Measurements from ENCODE around the gene HIP1.

The HIP1 gene

GRCh38 chr7:75655536-75655935, 83.2 kb downstream of the HIP1 start:
- TF ChIP-seq, protein P1, sequence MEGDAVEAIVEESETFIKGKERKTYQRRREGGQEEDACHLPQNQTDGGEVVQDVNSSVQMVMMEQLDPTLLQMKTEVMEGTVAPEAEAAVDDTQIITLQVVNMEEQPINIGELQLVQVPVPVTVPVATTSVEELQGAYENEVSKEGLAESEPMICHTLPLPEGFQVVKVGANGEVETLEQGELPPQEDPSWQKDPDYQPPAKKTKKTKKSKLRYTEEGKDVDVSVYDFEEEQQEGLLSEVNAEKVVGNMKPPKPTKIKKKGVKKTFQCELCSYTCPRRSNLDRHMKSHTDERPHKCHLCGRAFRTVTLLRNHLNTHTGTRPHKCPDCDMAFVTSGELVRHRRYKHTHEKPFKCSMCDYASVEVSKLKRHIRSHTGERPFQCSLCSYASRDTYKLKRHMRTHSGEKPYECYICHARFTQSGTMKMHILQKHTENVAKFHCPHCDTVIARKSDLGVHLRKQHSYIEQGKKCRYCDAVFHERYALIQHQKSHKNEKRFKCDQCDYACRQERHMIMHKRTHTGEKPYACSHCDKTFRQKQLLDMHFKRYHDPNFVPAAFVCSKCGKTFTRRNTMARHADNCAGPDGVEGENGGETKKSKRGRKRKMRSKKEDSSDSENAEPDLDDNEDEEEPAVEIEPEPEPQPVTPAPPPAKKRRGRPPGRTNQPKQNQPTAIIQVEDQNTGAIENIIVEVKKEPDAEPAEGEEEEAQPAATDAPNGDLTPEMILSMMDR (IDR thresholded peaks at IDR 0.05; ENCODE audit: low read depth, low read length): no peak
- no peak overlapping the region for H3K4me3 ChIP-seq (ENCODE audit: low read depth, low read length)

DNA sequence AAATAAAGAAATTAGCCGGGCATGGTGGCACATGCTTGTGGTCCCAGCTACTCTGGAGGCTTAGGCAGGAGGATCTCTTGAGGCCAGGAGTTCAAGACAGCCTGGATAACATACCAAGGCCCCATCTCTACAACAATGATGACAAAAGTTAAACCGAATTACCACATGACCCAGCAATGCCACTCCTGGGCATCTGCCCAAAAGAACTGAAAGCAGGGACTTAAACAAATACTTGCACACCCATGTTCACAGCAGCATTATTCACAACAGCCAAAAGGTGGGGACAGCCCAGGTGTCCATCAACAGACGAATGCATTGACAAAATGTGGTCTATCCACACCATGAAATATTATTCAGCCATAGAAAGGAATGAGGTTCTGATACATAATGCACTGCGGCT, 83.9 kb downstream of the HIP1 start:
- TF ChIP-seq, protein P1 (IDR thresholded peaks at IDR 0.05; ENCODE audit: low read depth, low read length): no peak

DNA sequence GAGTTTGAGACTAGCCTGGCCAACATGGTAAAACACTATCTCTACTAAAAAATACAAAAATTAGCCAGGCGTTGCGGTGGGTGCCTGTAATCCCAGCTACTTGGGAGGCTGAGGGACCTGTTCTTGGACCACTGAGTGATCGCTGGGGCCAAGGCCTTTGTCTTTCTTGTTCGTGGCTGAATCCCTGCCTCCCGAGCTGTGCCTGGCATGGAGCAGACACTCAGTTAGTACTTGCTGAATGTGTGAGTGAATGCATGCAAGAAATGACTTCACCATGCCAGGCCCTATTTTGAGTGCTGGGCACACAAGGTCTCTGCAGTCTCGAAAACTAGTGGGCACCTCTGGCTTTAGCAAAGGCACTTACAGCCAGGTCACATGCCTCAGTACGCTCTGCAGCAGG, 85.1 kb downstream of the HIP1 start:
- TF ChIP-seq, protein P1 (IDR thresholded peaks at IDR 0.05; ENCODE audit: low read depth, low read length): no peak
- H3K4me3 ChIP-seq (ENCODE audit: low read depth, low read length): no peak overlapping the region

More for the DNA sequence above, 83.9 kb downstream of the HIP1 start:
- H3K4me3 ChIP-seq (ENCODE audit: low read depth, low read length): no peak overlapping the region

- TF ChIP-seq, protein P1 (IDR thresholded peaks at IDR 0.05; ENCODE audit: low read depth, low read length): no peak
These were observed 86.0 kb downstream of the HIP1 start for GRCh38 chr7:75652788-75653187.

DNA sequence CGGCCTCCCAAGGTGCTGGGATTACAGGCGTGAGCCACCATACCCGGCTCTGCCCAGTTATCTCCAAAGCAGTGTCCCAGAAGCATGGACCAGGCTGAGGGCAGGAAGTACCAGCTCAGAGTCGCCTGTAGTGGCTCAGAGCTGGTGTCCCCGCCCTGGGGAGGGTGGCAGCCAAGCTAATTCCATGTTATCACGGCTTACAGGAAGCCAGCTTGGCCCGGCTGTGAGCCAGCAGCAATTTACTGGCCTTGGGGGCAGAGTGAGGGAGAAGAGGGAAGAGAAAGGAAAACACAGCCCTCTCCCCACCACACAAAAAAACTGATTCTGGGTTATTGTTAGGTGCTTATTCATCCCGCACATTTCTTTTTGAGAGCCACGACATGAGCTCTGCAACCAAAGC, 88.1 kb downstream of the HIP1 start:
- TF ChIP-seq, protein P1 (IDR thresholded peaks at IDR 0.05; ENCODE audit: low read depth, low read length): no peak
- no peak overlapping the region for H3K4me3 ChIP-seq (ENCODE audit: low read depth, low read length)

More at GRCh38 chr7:75652788-75653187, 86.0 kb downstream of the HIP1 start:
- no peak overlapping the region for H3K4me3 ChIP-seq (ENCODE audit: low read depth, low read length)

- TF ChIP-seq, protein P1 (IDR thresholded peaks at IDR 0.05; ENCODE audit: low read depth, low read length): no peak
- H3K4me3 ChIP-seq (ENCODE audit: low read depth, low read length): no peak overlapping the region
These were observed 88.7 kb downstream of the HIP1 start for GRCh38 chr7:75650062-75650461.

GRCh38 chr7:75649462-75649861, 89.3 kb downstream of the HIP1 start:
- TF ChIP-seq, protein P1 (IDR thresholded peaks at IDR 0.05; ENCODE audit: low read depth, low read length): no peak
- no peak overlapping the region for H3K4me3 ChIP-seq (ENCODE audit: low read depth, low read length)
